GM23338 (cell line): Measurements from ENCODE around the gene PELI1. TPM values are rescaled to one million over a fixed set of nuclear protein-coding genes. Genes with fewer than 3 reads are reported as not detected.

Source experiments
- ATAC-seq: fragments of 200-7000 bp; cut with Tn5 transposase; 3 replicates; pipeline ENCODE4 v1.9.1; 2020
- DNase-seq: peaks from one replicate; pipeline ENCODE4 v3.0.0-alpha.2; 2015; ENCODE audit warnings: low spot score
- H2AFZ ChIP-seq: fragments of 200-600 bp; sonication (generic); 2 replicates; pipeline ENCODE4 v1.8.0; 2016; ENCODE audit warnings: antibody characterized with exemption, mild to moderate bottlenecking, moderate library complexity
- H3F3A ChIP-seq: fragments of 200-600 bp; sonication (generic); replicated peaks from 2 replicates; pipeline ENCODE4 v1.8.0; 2017; ENCODE audit warnings: antibody characterized with exemption, mixed run types, low read depth
- H3K27ac ChIP-seq: fragments of 200-600 bp; sonication (generic); 2 replicates; pipeline ENCODE4 v1.6.1; 2016; ENCODE audit warnings: low read depth
- H3K27me3 ChIP-seq: fragments of 200-600 bp; sonication (generic); 2 replicates; pipeline ENCODE4 v1.8.0; 2016; ENCODE audit warnings: mild to moderate bottlenecking, mixed run types, moderate library complexity; ENCODE audit not compliant: insufficient read depth
- H3K36me3 ChIP-seq: fragments of 200-600 bp; sonication (generic); 2 replicates; pipeline ENCODE4 v1.8.0; 2016; ENCODE audit warnings: mild to moderate bottlenecking; ENCODE audit not compliant: insufficient read depth
- H3K4me1 ChIP-seq: fragments of 200-600 bp; sonication (generic); 2 replicates; pipeline ENCODE4 v1.8.0; 2016; ENCODE audit warnings: mild to moderate bottlenecking, moderate library complexity; ENCODE audit not compliant: insufficient read depth
- H3K4me2 ChIP-seq: fragments of 200-600 bp; sonication (generic); 2 replicates; pipeline ENCODE4 v1.7.1; 2017; ENCODE audit warnings: mixed run types
- H3K4me3 ChIP-seq: fragments of 200-600 bp; sonication (generic); 2 replicates; pipeline ENCODE4 v1.6.1; 2016; ENCODE audit warnings: mixed run types
- H3K79me2 ChIP-seq: fragments of 200-600 bp; sonication (generic); replicated peaks from 2 replicates; pipeline ENCODE4 v1.8.0; 2017; ENCODE audit warnings: mild to moderate bottlenecking; ENCODE audit not compliant: insufficient read depth
- H3K9me2 ChIP-seq: fragments of 200-600 bp; sonication (generic); 2 replicates; pipeline ENCODE4 v1.8.0; 2017; ENCODE audit not compliant: insufficient read depth
- H4K20me1 ChIP-seq: fragments of 200-600 bp; sonication (generic); replicated peaks from 2 replicates; pipeline ENCODE4 v1.8.0; 2017; ENCODE audit warnings: mild to moderate bottlenecking; ENCODE audit not compliant: insufficient read depth
- H3K27ac Mint-ChIP-seq: 2 replicates; pipeline ENCODE4 v1.8.0; 2020; ENCODE audit warnings: inconsistent platforms, mild to moderate bottlenecking, moderate library complexity, mixed read lengths
- H3K27me3 Mint-ChIP-seq: 3 replicates; pipeline ENCODE4 v1.8.0; 2022; ENCODE audit warnings: low read depth, mild to moderate bottlenecking, moderate library complexity, mixed read lengths, inconsistent platforms; ENCODE audit not compliant: insufficient read depth, poor library complexity
- H3K36me3 Mint-ChIP-seq: 3 replicates; pipeline ENCODE4 v1.8.0; 2021; ENCODE audit warnings: low read depth, mild to moderate bottlenecking, inconsistent platforms, moderate library complexity, mixed read lengths
- H3K4me1 Mint-ChIP-seq: 3 replicates; pipeline ENCODE4 v1.8.0; 2020; ENCODE audit warnings: mild to moderate bottlenecking, inconsistent platforms, mixed read lengths
- H3K4me3 Mint-ChIP-seq: 3 replicates; pipeline ENCODE4 v1.8.0; 2021; ENCODE audit warnings: moderate library complexity, mild to moderate bottlenecking, inconsistent platforms, mixed read lengths
- H3K9me3 Mint-ChIP-seq: 3 replicates; pipeline ENCODE4 v1.8.0; 2020; ENCODE audit warnings: moderate library complexity, mild to moderate bottlenecking, inconsistent platforms, mixed read lengths
- EZH2 ChIP-seq: fragments of 200-600 bp; sonication (generic); IDR thresholded peaks from one replicate; pipeline ENCODE4 v1.8.0; 2017; ENCODE audit warnings: antibody characterized with exemption, mild to moderate bottlenecking, low read depth; ENCODE audit not compliant: unreplicated experiment
- EZH2phosphoT487 ChIP-seq: fragments of 200-600 bp; sonication (generic); IDR thresholded peaks from one replicate; pipeline ENCODE4 v1.8.1; 2018; ENCODE audit warnings: antibody characterized with exemption; ENCODE audit not compliant: unreplicated experiment
- JUNB ChIP-seq: IDR thresholded peaks from one replicate; pipeline ENCODE4 v1.6.1; 2016; ENCODE audit warnings: antibody characterized with exemption; ENCODE audit not compliant: unreplicated experiment
- POLR2AphosphoS5 ChIP-seq: IDR thresholded peaks from 2 replicates; pipeline ENCODE4 v1.6.1; 2016; ENCODE audit warnings: antibody characterized with exemption, low read depth
- STAT1 ChIP-seq: IDR thresholded peaks from one replicate; pipeline ENCODE4 v1.6.1; 2016; ENCODE audit warnings: antibody characterized with exemption; ENCODE audit not compliant: unreplicated experiment
- ZNF331 ChIP-seq: fragments of 250-450 bp; sonication (Bioruptor Pico); IDR thresholded peaks from 2 replicates; pipeline ENCODE4 v1.5.0; 2020; ENCODE audit warnings: low read depth, mild to moderate bottlenecking, moderate library complexity
- long read RNA-seq: library from polyadenylated mRNA; unstranded; transcript quantifications from one replicate; pipeline ENCODE4 v2.0.0, GENCODE V29; 2020; ENCODE audit not compliant: unreplicated experiment
- polyA plus RNA-seq: library from polyadenylated mRNA; unstranded; fragments of >200 nt; fragmentation: Nextera tagmentation; extraction: Ambion mirVana; gene quantifications from 2 replicates; pipeline ENCODE4 v1.2.1, GENCODE V29; 2016
- total RNA-seq: library from RNA; depleted of rRNA; stranded (reverse); fragments of >200 nt; shearing (Covaris generic); gene quantifications from 2 replicates; pipeline ENCODE4 v1.2.3, GENCODE V29; 2014; rRNA removed
- TF ChIP-seq, protein P1 (sequence below): fragments of 250-450 bp; sonication (Bioruptor Pico); IDR thresholded peaks from 2 replicates; pipeline ENCODE4 v1.5.0; 2020; ENCODE audit warnings: mild to moderate bottlenecking, moderate library complexity
- TF ChIP-seq, protein P2 (sequence below), 2 experiments: fragments of 200-600 bp in 1 of 2; sonication (generic) in 1 of 2; conservative IDR thresholded peaks; 2 replicates each; pipeline versions ENCODE4 v1.5.1 to v1.6.1; 2016 to 2017; ENCODE audit warnings: antibody characterized with exemption in 2 of 2, low read depth in 2 of 2, mild to moderate bottlenecking in 2 of 2, moderate library complexity in 1 of 2
- TF ChIP-seq, protein P3 (sequence below): IDR thresholded peaks from 2 replicates; pipeline ENCODE4 v1.6.1; 2016; ENCODE audit warnings: antibody characterized with exemption
- TF ChIP-seq, protein P4 (sequence below): IDR thresholded peaks from one replicate; pipeline ENCODE4 v1.6.1; 2018; ENCODE audit warnings: antibody characterized with exemption; ENCODE audit not compliant: unreplicated experiment

PELI1 gene, protein sequence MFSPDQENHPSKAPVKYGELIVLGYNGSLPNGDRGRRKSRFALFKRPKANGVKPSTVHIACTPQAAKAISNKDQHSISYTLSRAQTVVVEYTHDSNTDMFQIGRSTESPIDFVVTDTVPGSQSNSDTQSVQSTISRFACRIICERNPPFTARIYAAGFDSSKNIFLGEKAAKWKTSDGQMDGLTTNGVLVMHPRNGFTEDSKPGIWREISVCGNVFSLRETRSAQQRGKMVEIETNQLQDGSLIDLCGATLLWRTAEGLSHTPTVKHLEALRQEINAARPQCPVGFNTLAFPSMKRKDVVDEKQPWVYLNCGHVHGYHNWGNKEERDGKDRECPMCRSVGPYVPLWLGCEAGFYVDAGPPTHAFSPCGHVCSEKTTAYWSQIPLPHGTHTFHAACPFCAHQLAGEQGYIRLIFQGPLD
- total RNA-seq (56.6 and 61.8 TPM in 2 replicates), polyA plus RNA-seq (25.9 and 32.4 TPM in 2 replicates)
- long read RNA-seq, partial matches to known transcripts = 4 of 10 reads
- long read RNA-seq, other reads (novel, unspliced or antisense) = 2 of 10 reads

DNA sequence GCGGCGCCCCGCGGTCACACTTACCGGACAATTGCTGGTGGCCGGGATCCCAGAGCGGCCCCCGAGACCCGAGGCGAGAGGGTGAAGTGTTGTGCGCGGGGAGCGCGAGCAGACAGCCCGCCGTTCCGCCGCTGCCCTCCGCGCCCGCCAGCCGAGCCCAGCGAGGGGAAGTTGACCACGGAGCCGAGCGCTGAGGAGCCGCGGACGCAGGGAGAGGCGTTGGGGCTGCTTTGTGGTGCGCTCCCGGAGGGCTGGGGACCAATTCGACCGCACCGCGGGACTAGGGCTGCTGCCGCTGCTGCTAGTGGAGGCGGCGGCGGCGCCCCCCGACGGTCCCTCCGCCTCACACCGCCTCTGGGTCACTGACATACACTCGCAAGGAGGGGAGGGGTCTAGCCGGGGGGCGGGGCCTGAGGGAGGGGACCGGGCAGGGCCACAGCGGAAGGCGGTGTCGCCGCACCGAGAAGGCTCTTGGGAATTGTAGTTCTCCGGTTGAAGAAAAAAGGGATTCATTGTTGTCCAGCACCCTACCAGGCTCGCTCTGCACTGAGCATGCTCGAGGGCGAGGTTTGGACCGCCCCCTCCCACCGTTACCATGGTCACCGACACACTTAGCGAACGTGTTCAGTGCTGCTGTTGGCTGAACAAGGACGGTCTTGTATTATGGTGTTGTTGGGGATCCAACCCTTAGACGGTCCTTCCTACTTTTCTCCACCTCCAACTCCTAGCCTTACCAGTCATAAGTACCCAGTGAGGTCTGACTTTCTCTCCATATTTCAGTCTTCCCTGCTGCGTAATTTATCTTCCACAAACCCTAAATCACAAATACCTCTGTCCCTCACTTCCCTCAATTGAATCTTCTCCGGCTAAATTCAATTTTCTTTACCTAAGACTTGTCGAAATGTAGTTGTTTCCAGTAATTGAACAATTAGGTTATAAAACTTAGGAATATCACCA, at the start of gene PELI1:
TSS of gene PELI1 (minus strand) at position 364 of the 957 bp plus-strand sequence. CDS start 36,110 bp downstream, outside the sequence.
- Histone ChIP-seq H3K36me3 (no peaks in the 10 kb centered on the region), H3K4me3 (peak within 1 kb of the TSS; percentile 82), H3K27ac (peak within 1 kb of the TSS; percentile 62; the same call in 1 of the 2 replicates), H2AFZ (no peak within 1 kb of the TSS), H3K4me2 (peak within 1 kb of the TSS; percentile 91), H4K20me1 (peaks cover 2% of the 10 kb centered on the region; the same call in 1 of the 2 replicates), H3F3A (no peaks in the 10 kb centered on the region), H3K9me2 (no peaks in the 10 kb centered on the region), H3K79me2 (peaks cover 43% of the 10 kb centered on the region), H3K4me1 (peaks cover 33% of the 10 kb centered on the region), H3K27me3 (no peaks in the 10 kb centered on the region)
- peaks cover 31% of the 10 kb centered on the region for H3K4me1 Mint-ChIP-seq
- DNase-seq = peak; percentile 99
- peak within 1 kb of the TSS; percentile 92 for H3K27ac Mint-ChIP-seq
- H3K4me3 Mint-ChIP-seq = peak within 1 kb of the TSS; percentile 93
- H3K9me3 Mint-ChIP-seq = no peaks in the 10 kb centered on the region
- peaks cover 3% of the 10 kb centered on the region for H3K27me3 Mint-ChIP-seq
- H3K36me3 Mint-ChIP-seq = peaks cover 8% of the 10 kb centered on the region; the same call in 2 of the 3 replicates
- ATAC-seq = peak; percentile 89
- TF ChIP-seq EZH2phosphoT487 (no peak), EZH2 (no peak), STAT1 (no peak), POLR2AphosphoS5 (peak; percentile 99), JUNB (no peak), ZNF331 (no peak)
- TF ChIP-seq, protein P1, sequence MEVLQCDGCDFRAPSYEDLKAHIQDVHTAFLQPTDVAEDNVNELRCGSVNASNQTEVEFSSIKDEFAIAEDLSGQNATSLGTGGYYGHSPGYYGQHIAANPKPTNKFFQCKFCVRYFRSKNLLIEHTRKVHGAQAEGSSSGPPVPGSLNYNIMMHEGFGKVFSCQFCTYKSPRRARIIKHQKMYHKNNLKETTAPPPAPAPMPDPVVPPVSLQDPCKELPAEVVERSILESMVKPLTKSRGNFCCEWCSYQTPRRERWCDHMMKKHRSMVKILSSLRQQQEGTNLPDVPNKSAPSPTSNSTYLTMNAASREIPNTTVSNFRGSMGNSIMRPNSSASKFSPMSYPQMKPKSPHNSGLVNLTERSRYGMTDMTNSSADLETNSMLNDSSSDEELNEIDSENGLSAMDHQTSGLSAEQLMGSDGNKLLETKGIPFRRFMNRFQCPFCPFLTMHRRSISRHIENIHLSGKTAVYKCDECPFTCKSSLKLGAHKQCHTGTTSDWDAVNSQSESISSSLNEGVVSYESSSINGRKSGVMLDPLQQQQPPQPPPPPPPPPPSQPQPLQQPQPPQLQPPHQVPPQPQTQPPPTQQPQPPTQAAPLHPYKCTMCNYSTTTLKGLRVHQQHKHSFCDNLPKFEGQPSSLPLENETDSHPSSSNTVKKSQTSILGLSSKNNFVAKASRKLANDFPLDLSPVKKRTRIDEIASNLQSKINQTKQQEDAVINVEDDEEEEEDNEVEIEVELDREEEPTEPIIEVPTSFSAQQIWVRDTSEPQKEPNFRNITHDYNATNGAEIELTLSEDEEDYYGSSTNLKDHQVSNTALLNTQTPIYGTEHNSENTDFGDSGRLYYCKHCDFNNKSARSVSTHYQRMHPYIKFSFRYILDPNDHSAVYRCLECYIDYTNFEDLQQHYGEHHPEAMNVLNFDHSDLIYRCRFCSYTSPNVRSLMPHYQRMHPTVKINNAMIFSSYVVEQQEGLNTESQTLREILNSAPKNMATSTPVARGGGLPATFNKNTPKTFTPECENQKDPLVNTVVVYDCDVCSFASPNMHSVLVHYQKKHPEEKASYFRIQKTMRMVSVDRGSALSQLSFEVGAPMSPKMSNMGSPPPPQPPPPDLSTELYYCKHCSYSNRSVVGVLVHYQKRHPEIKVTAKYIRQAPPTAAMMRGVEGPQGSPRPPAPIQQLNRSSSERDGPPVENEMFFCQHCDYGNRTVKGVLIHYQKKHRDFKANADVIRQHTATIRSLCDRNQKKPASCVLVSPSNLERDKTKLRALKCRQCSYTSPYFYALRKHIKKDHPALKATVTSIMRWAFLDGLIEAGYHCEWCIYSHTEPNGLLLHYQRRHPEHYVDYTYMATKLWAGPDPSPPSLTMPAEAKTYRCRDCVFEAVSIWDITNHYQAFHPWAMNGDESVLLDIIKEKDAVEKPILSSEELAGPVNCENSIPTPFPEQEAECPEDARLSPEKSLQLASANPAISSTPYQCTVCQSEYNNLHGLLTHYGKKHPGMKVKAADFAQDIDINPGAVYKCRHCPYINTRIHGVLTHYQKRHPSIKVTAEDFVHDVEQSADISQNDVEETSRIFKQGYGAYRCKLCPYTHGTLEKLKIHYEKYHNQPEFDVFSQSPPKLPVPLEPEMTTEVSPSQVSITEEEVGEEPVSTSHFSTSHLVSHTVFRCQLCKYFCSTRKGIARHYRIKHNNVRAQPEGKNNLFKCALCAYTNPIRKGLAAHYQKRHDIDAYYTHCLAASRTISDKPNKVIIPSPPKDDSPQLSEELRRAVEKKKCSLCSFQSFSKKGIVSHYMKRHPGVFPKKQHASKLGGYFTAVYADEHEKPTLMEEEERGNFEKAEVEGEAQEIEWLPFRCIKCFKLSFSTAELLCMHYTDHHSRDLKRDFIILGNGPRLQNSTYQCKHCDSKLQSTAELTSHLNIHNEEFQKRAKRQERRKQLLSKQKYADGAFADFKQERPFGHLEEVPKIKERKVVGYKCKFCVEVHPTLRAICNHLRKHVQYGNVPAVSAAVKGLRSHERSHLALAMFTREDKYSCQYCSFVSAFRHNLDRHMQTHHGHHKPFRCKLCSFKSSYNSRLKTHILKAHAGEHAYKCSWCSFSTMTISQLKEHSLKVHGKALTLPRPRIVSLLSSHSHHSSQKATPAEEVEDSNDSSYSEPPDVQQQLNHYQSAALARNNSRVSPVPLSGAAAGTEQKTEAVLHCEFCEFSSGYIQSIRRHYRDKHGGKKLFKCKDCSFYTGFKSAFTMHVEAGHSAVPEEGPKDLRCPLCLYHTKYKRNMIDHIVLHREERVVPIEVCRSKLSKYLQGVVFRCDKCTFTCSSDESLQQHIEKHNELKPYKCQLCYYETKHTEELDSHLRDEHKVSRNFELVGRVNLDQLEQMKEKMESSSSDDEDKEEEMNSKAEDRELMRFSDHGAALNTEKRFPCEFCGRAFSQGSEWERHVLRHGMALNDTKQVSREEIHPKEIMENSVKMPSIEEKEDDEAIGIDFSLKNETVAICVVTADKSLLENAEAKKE = no peak
- TF ChIP-seq, protein P2, sequence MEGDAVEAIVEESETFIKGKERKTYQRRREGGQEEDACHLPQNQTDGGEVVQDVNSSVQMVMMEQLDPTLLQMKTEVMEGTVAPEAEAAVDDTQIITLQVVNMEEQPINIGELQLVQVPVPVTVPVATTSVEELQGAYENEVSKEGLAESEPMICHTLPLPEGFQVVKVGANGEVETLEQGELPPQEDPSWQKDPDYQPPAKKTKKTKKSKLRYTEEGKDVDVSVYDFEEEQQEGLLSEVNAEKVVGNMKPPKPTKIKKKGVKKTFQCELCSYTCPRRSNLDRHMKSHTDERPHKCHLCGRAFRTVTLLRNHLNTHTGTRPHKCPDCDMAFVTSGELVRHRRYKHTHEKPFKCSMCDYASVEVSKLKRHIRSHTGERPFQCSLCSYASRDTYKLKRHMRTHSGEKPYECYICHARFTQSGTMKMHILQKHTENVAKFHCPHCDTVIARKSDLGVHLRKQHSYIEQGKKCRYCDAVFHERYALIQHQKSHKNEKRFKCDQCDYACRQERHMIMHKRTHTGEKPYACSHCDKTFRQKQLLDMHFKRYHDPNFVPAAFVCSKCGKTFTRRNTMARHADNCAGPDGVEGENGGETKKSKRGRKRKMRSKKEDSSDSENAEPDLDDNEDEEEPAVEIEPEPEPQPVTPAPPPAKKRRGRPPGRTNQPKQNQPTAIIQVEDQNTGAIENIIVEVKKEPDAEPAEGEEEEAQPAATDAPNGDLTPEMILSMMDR (conservative IDR thresholded peaks at IDR 0.05; ENCODE audit: low read depth in 2 of 2) = peak in 1 of 2 experiments; percentile 53; a peak in 2 of 4 replicates
- TF ChIP-seq, protein P3, sequence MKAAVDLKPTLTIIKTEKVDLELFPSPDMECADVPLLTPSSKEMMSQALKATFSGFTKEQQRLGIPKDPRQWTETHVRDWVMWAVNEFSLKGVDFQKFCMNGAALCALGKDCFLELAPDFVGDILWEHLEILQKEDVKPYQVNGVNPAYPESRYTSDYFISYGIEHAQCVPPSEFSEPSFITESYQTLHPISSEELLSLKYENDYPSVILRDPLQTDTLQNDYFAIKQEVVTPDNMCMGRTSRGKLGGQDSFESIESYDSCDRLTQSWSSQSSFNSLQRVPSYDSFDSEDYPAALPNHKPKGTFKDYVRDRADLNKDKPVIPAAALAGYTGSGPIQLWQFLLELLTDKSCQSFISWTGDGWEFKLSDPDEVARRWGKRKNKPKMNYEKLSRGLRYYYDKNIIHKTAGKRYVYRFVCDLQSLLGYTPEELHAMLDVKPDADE = peak; percentile 75
- TF ChIP-seq, protein P4, sequence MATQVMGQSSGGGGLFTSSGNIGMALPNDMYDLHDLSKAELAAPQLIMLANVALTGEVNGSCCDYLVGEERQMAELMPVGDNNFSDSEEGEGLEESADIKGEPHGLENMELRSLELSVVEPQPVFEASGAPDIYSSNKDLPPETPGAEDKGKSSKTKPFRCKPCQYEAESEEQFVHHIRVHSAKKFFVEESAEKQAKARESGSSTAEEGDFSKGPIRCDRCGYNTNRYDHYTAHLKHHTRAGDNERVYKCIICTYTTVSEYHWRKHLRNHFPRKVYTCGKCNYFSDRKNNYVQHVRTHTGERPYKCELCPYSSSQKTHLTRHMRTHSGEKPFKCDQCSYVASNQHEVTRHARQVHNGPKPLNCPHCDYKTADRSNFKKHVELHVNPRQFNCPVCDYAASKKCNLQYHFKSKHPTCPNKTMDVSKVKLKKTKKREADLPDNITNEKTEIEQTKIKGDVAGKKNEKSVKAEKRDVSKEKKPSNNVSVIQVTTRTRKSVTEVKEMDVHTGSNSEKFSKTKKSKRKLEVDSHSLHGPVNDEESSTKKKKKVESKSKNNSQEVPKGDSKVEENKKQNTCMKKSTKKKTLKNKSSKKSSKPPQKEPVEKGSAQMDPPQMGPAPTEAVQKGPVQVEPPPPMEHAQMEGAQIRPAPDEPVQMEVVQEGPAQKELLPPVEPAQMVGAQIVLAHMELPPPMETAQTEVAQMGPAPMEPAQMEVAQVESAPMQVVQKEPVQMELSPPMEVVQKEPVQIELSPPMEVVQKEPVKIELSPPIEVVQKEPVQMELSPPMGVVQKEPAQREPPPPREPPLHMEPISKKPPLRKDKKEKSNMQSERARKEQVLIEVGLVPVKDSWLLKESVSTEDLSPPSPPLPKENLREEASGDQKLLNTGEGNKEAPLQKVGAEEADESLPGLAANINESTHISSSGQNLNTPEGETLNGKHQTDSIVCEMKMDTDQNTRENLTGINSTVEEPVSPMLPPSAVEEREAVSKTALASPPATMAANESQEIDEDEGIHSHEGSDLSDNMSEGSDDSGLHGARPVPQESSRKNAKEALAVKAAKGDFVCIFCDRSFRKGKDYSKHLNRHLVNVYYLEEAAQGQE = no peak
